H1 (cell line): Measurements from ENCODE around the gene SNTG2. TPM values are rescaled to one million over a fixed set of nuclear protein-coding genes. Genes with fewer than 3 reads are reported as not detected.

Source experiments
- CTCF ChIA-PET: fragments of 300-600 bp; sonication (Branson Sonifier 250); formaldehyde crosslinking; loops from one replicate; lab custom pipeline; 2021; ENCODE audit not compliant: partially characterized antibody; lab: Charles Lee
- POLR2A ChIA-PET: fragments of 300-600 bp; sonication (Branson Sonifier 250); formaldehyde crosslinking; loops from one replicate; lab custom pipeline; 2021; ENCODE audit warnings: inconsistent platforms; ENCODE audit not compliant: partially characterized antibody; lab: Charles Lee
- DNase-seq, 2 experiments: peaks; one replicate each; pipeline versions ENCODE4 v3.0.0 to v3.0.0-alpha.2; 2010 to 2022; ENCODE audit warnings: low spot score in 2 of 2, low read depth in 1 of 2, mixed read lengths in 1 of 2
- FAIRE-seq: peaks from 2 replicates; lab custom pipeline; 2011; peaks lifted over from hg19 to GRCh38; lab: Jason Lieb, UNC
- H2AFZ ChIP-seq: 2 replicates; pipeline ENCODE4 v1.8.1; 2012; ENCODE audit warnings: low read length, inconsistent platforms
- H2AK5ac ChIP-seq: 2 replicates; pipeline ENCODE4 v1.6.1; 2013; ENCODE audit warnings: low read depth, low read length
- H2BK120ac ChIP-seq: replicated peaks from 2 replicates; pipeline ENCODE3; 2013; ENCODE audit warnings: low read depth, low read length, inconsistent platforms
- H2BK12ac ChIP-seq: 2 replicates; pipeline ENCODE4 v1.6.1; 2013; ENCODE audit warnings: low read depth, low read length
- H2BK15ac ChIP-seq: 2 replicates; pipeline ENCODE4 v1.6.1; 2013; ENCODE audit warnings: low read length
- H2BK20ac ChIP-seq: 2 replicates; pipeline ENCODE4 v1.6.1; 2013; ENCODE audit warnings: low read length
- H2BK5ac ChIP-seq: 2 replicates; pipeline ENCODE4 v1.6.1; 2013; ENCODE audit warnings: low read depth, low read length
- H3K14ac ChIP-seq: 2 replicates; pipeline ENCODE4 v1.6.1; 2013; ENCODE audit warnings: inconsistent platforms; ENCODE audit not compliant: insufficient read length
- H3K18ac ChIP-seq: 2 replicates; pipeline ENCODE4 v1.6.1; 2013; ENCODE audit warnings: low read length; ENCODE audit errors: extremely low read depth
- H3K23ac ChIP-seq: 2 replicates; pipeline ENCODE4 v1.6.1; 2013; ENCODE audit warnings: inconsistent platforms; ENCODE audit not compliant: insufficient read length
- H3K23me2 ChIP-seq: 2 replicates; pipeline ENCODE4 v1.6.1; 2013; ENCODE audit warnings: low read depth, low read length
- H3K27ac ChIP-seq: 2 replicates; pipeline ENCODE4 v1.6.1; 2011; ENCODE audit warnings: low read depth, low read length, inconsistent platforms
- H3K27me3 ChIP-seq, 4 experiments: replicated peaks in 1 of 4; 1 replicate in 1 of 4; 2 replicates in 3 of 4; pipeline versions ENCODE4 v1.6.1 to v1.8.1; 2011 to 2013; ENCODE audit warnings: low read length in 3 of 4, mild to moderate bottlenecking in 3 of 4, inconsistent platforms in 2 of 4, mixed read lengths in 2 of 4, moderate library complexity in 1 of 4; ENCODE audit not compliant: control insufficient read depth in 3 of 4, insufficient read depth in 3 of 4; ENCODE audit errors: extremely low read depth in 1 of 4
- H3K36me3 ChIP-seq, 4 experiments: 2 replicates each; pipeline versions ENCODE4 v1.6.1 to v1.8.1; 2011 to 2013; ENCODE audit warnings: mild to moderate bottlenecking in 4 of 4, low read length in 3 of 4, moderate library complexity in 2 of 4, control low read depth in 1 of 4, inconsistent platforms in 1 of 4; ENCODE audit not compliant: insufficient read depth in 4 of 4, control insufficient read depth in 2 of 4
- H3K4ac ChIP-seq: replicated peaks from 2 replicates; pipeline ENCODE3; 2013; ENCODE audit warnings: low read length, low read depth, mixed read lengths, inconsistent platforms; ENCODE audit not compliant: insufficient read length
- H3K4me1 ChIP-seq, 4 experiments: replicated peaks in 1 of 4; 1 replicate in 1 of 4; 2 replicates in 3 of 4; pipeline versions ENCODE4 v1.6.1 to v1.8.1; 2011 to 2013; ENCODE audit warnings: low read length in 3 of 4, inconsistent platforms in 2 of 4, mixed read lengths in 1 of 4; ENCODE audit not compliant: insufficient read depth in 4 of 4, control insufficient read depth in 3 of 4
- H3K4me2 ChIP-seq, 2 experiments: 2 replicates each; pipeline versions ENCODE4 v1.6.1 to v1.8.1; 2011 to 2013; ENCODE audit warnings: low read depth in 2 of 2, low read length in 2 of 2, control low read depth in 1 of 2, inconsistent platforms in 1 of 2, mild to moderate bottlenecking in 1 of 2; ENCODE audit not compliant: insufficient read depth in 1 of 2
- H3K4me3 ChIP-seq, 4 experiments: fragments of 200-600, 300-600 bp in 1 of 4; sonication (generic), shearing (Covaris generic), sonication (Bioruptor Twin) in 1 of 4; 2 replicates each; pipeline versions ENCODE4 v1.5.1 to v1.8.1; 2011 to 2016; ENCODE audit warnings: low read length in 4 of 4, low read depth in 3 of 4, control low read depth in 2 of 4, inconsistent platforms in 2 of 4, mild to moderate bottlenecking in 2 of 4, mixed read lengths in 1 of 4, moderate library complexity in 1 of 4; ENCODE audit not compliant: insufficient read depth in 2 of 4; ENCODE audit errors: extremely low read depth in 1 of 4
- H3K56ac ChIP-seq: replicated peaks from 2 replicates; pipeline ENCODE3; 2013; ENCODE audit warnings: low read depth, mild to moderate bottlenecking, mixed read lengths, low read length, inconsistent platforms; ENCODE audit not compliant: insufficient read length
- H3K79me1 ChIP-seq: 2 replicates; pipeline ENCODE4 v1.6.1; 2013; ENCODE audit warnings: low read depth, low read length, control low read depth
- H3K79me2 ChIP-seq, 2 experiments: 2 replicates each; pipeline versions ENCODE4 v1.6.1 to v1.8.1; 2012 to 2013; ENCODE audit warnings: low read length in 2 of 2, mild to moderate bottlenecking in 2 of 2, inconsistent platforms in 1 of 2; ENCODE audit not compliant: insufficient read depth in 2 of 2, control insufficient read depth in 1 of 2
- H3K9ac ChIP-seq, 4 experiments: replicated peaks in 1 of 4; 1 replicate in 1 of 4; 2 replicates in 3 of 4; pipeline versions ENCODE4 v1.6.1 to v1.8.1; 2011 to 2013; ENCODE audit warnings: low read depth in 3 of 4, low read length in 3 of 4, control low read depth in 2 of 4, mild to moderate bottlenecking in 2 of 4, moderate library complexity in 2 of 4, inconsistent platforms in 1 of 4; ENCODE audit errors: extremely low read depth in 1 of 4
- H3K9me3 ChIP-seq, 2 experiments: 2 replicates each; pipeline versions ENCODE4 v1.6.1 to v1.8.1; 2012 to 2013; ENCODE audit warnings: mild to moderate bottlenecking in 2 of 2, moderate library complexity in 2 of 2, control low read depth in 1 of 2, inconsistent platforms in 1 of 2, low read depth in 1 of 2, low read length in 1 of 2, mixed read lengths in 1 of 2; ENCODE audit not compliant: insufficient read depth in 2 of 2
- H4K20me1 ChIP-seq, 2 experiments: replicated peaks in 1 of 2; 2 replicates each; pipeline versions ENCODE3 to v1.8.1; 2011 to 2013; ENCODE audit warnings: inconsistent platforms in 2 of 2, low read length in 2 of 2, mild to moderate bottlenecking in 1 of 2; ENCODE audit not compliant: insufficient read depth in 2 of 2, control insufficient read depth in 1 of 2
- H4K5ac ChIP-seq: 2 replicates; pipeline ENCODE4 v1.6.1; 2013; ENCODE audit warnings: low read length, low read depth, mixed read lengths, inconsistent platforms; ENCODE audit not compliant: insufficient read length
- H4K8ac ChIP-seq: 2 replicates; pipeline ENCODE4 v1.8.0; 2013; ENCODE audit warnings: mild to moderate bottlenecking, moderate library complexity, low read length, inconsistent platforms; ENCODE audit not compliant: insufficient read depth; ENCODE audit errors: extremely low read depth
- H4K91ac ChIP-seq: replicated peaks from 2 replicates; pipeline ENCODE3; 2013; ENCODE audit warnings: low read length, mixed read lengths, inconsistent platforms; ENCODE audit not compliant: insufficient read length
- ASH2L ChIP-seq: fragments of 200-600, 300-600 bp; sonication (generic); IDR thresholded peaks from one replicate; pipeline ENCODE4 v1.7.1; 2017; ENCODE audit warnings: low read length
- ATF3 ChIP-seq: IDR thresholded peaks from 2 replicates; pipeline ENCODE4 v1.6.1; 2011; ENCODE audit warnings: low read depth, mild to moderate bottlenecking, low read length; ENCODE audit not compliant: insufficient read depth
- BRCA1 ChIP-seq: IDR thresholded peaks from 2 replicates; pipeline ENCODE4 v1.6.1; 2012; ENCODE audit warnings: low read depth, low read length, improper control_type of control experiment
- GTF2F1 ChIP-seq: IDR thresholded peaks from 2 replicates; pipeline ENCODE4 v1.6.1; 2012; ENCODE audit warnings: low read depth, low read length, improper control_type of control experiment, borderline replicate concordance
- JUND ChIP-seq: IDR thresholded peaks from 2 replicates; pipeline ENCODE4 v1.6.1; 2011; ENCODE audit warnings: mild to moderate bottlenecking, improper control_type of control experiment, low read length
- RBBP5 ChIP-seq: IDR thresholded peaks from 2 replicates; pipeline ENCODE4 v1.7.1; 2012; ENCODE audit warnings: low read depth, mild to moderate bottlenecking, inconsistent platforms, low read length, moderate library complexity, borderline replicate concordance
- RFX5 ChIP-seq: IDR thresholded peaks from 2 replicates; pipeline ENCODE4 v1.6.1; 2011; ENCODE audit warnings: low read depth, low read length, improper control_type of control experiment, borderline replicate concordance
- RNF2 ChIP-seq: fragments of 200-900, 300-1000 bp; sonication (generic); IDR thresholded peaks from 2 replicates; pipeline ENCODE4 v1.7.1; 2016; ENCODE audit warnings: borderline replicate concordance, low read depth, mild to moderate bottlenecking, antibody characterized with exemption, low read length; ENCODE audit not compliant: poor library complexity, severe bottlenecking; ENCODE audit errors: missing control alignments
- SIRT6 ChIP-seq: IDR thresholded peaks from one replicate; pipeline ENCODE4 v1.7.1; 2012; ENCODE audit warnings: low read length, inconsistent platforms
- SIX5 ChIP-seq: IDR thresholded peaks from 2 replicates; pipeline ENCODE4 v1.6.1; 2011; ENCODE audit warnings: mild to moderate bottlenecking, low read depth, low read length
- TAF7 ChIP-seq: optimal IDR thresholded peaks from 2 replicates; pipeline ENCODE3; 2011; ENCODE audit warnings: low read depth, mild to moderate bottlenecking, inconsistent platforms, low read length, moderate library complexity, borderline replicate concordance
- WGBS, 2 experiments: shearing (Covaris generic) in 1 of 2; methylation state at CpG; one replicate each; pipeline versions ENCODE4 v1.1.6 to v1.1.7; 2013 to 2015; ENCODE audit warnings: low lambda C conversion rate in 2 of 2, mixed read lengths in 2 of 2, inconsistent platforms in 1 of 2, low coverage in 1 of 2, missing lambda C conversion rate in 1 of 2; ENCODE audit not compliant: insufficient replicate concordance in 2 of 2, insufficient coverage in 1 of 2, insufficient read length in 1 of 2; ENCODE audit errors: extremely low coverage in 1 of 2, missing lambda C conversion rate in 1 of 2; 5-methylcytosine and 5-hydroxymethylcytosine counted together
- polyA plus RNA-seq, 7 experiments: library from polyadenylated mRNA; depleted of rRNA in 3 of 7; stranded (reverse) in 5 of 7; unstranded in 2 of 7; fragments of >200 nt in 5 of 7; fragments of 200-250 nt in 2 of 7; gene quantifications; 1 replicate in 5 of 7; 2 replicates in 1 of 7; 4 replicates in 1 of 7; pipeline versions ENCODE4 v1.2.1 to v1.2.3, GENCODE V29; 2011 to 2013; ENCODE audit warnings: missing spikeins in 2 of 7, mixed read lengths in 2 of 7
- total RNA-seq: library from RNA; stranded (reverse); fragmentation: NEBNext Ultra II Directional; extraction: Animal tissue kit (Norgen Biotek cat#: 25700); gene quantifications from 2 replicates; pipeline ENCODE4 v1.2.1, GENCODE V29; 2021

Gene SNTG2
- total and polyA plus RNA-seq, 2 of the 8 experiments (the other 6 are each of a cell fraction or from before 2014, with no cell fraction given), result 6.6 to 18.1 TPM

DNA sequence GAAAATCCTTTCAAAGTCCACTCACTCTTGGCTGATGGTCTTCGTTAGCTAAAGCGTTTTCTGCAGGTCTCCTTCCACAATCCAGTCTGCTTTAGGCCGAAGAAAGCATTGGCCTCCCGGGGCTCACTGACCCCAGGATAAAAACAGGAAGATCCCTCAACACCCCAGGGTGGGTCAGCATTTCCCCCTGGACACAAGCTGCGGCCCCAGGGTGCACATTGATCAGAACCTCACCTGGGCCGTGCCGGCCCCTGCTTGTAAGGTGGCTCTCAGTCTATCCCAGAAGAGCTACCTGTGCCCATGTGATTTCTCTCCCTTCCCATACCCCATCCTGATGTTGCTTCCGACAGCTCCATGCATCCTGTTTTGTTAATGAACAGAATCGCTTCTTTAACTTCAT lies 349.6 kb downstream of the SNTG2 start:
- Histone ChIP-seq H2AK5ac (no peak overlapping the region; the same call in 1 of the 2 replicates), H3K36me3 (no peaks in the 10 kb centered on the region), H4K5ac (no peak overlapping the region), H3K4me2 (no peak overlapping the region), H3K23ac (no peak overlapping the region), H3K23me2 (no peaks in the 10 kb centered on the region), H4K20me1 (peaks cover 0 to 2% of the 10 kb centered on the region in 2 experiments), H3K18ac (no peak overlapping the region), H3K27me3 (no peaks in the 10 kb centered on the region; a peak in 1 of 7 replicates), H2BK12ac (0 out of 2 replicates have a peak overlapping the region, but pooled peaks have one; percentile 35), H2BK120ac (no peak overlapping the region), H2AFZ (no peak overlapping the region), H3K56ac (no peak overlapping the region), H3K27ac (no peak overlapping the region), H3K79me1 (no peaks in the 10 kb centered on the region), H3K4ac (no peak overlapping the region), H4K91ac (no peak overlapping the region), H2BK15ac (no peak overlapping the region), H3K9me3 (no peaks in the 10 kb centered on the region), H3K4me3 (no peak overlapping the region), H3K79me2 (no peaks in the 10 kb centered on the region), H3K9ac (no peak overlapping the region), H3K4me1 (peaks cover 0 to 3% (median 0%) of the 10 kb centered on the region in 4 experiments; a peak in 1 of 7 replicates), H2BK20ac (no peak overlapping the region), H3K14ac (no peak overlapping the region), H2BK5ac (no peak overlapping the region), H4K8ac (no peak overlapping the region)
- DNase-seq (peak in 1 of 2 experiments; percentile 40), FAIRE-seq (no peak)
- TF ChIP-seq RFX5 (no peak), ASH2L (no peak), BRCA1 (no peak), RBBP5 (no peak), SIRT6 (no peak), GTF2F1 (no peak), TAF7 (no peak), RNF2 (no peak), SIX5 (no peak), JUND (no peak), ATF3 (no peak)
- ChIA-PET CTCF (interaction anchor here (0.7 to 1.7 kb wide), 5 partner anchors 19 to 251 kb away, joined by 3 read pairs; no protein-coding TSS in a partner anchor), POLR2A (interaction anchor here (0.7 to 1.7 kb wide), 2 partner anchors 8 to 18 kb away, joined by 4 to 5 read pairs; no protein-coding TSS in a partner anchor)
- WGBS, 2 experiments, result 90% methylated on average over 9 of the region's 9 CpGs; no CpG with 5 or more reads in 1 of the 2 experiments
